ENCODE results near the gene PPP1R13B. TPM values are rescaled to one million over a fixed set of nuclear protein-coding genes. Genes with fewer than 3 reads are reported as not detected.

The PPP1R13B gene
- total RNA-seq, 1 donor from 2014 or later: 107 TPM

DNA sequence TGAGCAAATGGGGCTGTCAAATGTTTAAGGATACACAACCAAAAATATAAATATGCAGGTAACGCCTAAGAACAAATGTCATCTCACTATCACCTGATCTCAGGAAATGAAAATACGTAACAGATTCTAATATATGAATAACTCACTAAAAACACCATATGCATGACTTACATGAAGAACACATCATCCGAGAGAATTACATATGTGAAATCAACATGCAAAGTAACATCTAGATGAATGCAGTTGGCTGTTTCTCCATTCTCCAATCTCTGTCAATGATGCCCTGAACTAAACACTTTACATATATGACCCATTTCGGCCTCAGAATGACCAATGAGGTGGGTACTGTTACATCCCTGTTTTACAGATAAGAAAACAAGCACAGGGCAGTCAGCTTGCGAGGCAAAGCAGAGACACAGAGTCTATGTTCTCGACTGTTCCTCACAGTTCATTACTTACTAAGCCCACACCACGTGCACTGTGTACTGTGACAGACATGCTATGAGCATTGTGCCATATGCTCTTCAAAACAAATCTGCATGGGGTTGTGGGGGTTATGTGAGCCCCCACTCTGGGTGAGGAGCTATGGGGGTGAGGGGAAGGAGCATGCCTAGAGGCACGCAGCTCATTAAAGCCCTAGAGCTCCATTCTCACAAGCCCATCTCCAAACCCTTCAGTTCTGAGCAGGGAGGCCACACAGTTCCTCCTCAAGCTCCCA, 89.2 kb downstream of the PPP1R13B start:
- ATAC-seq (peak; percentile 15), DNase-seq (no peak)
- intact Hi-C loops (cut with micrococcal nuclease): no loop called here

DNA sequence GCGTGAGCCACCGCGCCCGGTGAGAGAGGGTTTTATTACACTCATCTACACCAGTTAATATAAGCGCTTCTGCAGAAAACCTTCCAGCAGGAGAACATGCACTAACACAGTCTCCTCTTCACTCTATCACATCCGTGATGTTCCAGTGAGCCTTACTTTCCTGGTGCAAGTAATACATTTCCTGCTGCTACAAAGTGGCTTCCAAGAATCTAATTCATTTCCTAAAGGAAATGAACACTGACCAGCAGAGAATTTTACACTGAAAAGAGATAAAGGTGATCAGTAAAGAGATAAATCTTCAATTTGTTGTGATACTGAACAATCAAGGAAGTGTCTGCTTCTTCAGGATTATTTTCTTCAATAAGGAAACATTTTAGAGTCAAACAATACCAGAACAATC, 92.3 kb downstream of the PPP1R13B start:
- ATAC-seq (no peak), DNase-seq (no peak)
- intact Hi-C loops (cut with micrococcal nuclease): no loop called here

- intact Hi-C loops (cut with micrococcal nuclease): no loop called here
These were observed 93.6 kb downstream of the PPP1R13B start for GRCh38 chr14:103753774-103754173.

DNA sequence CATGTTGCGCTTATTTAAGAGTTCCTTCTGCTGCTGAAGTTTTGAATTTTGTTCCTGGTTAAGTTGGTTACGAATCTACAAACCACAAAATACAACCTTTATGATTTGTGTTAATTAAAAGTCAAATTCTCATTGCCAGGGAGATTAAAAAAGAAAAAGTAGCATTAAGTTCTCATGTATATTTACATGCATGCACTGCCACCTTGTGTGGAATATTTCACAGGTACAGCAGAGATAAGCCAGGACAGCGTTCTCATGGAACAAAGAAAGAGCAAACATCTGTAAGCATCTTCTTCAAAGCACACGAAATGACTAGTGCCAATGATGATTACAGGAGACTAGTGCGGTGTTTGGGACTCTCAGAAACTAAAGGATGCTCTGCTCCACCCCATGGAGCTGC, 97.5 kb downstream of the PPP1R13B start:
- intact Hi-C loops (cut with micrococcal nuclease): no loop called here
- ATAC-seq (no peak), DNase-seq (no peak)

More at GRCh38 chr14:103753774-103754173, 93.6 kb downstream of the PPP1R13B start:
- ATAC-seq (no peak), DNase-seq (no peak)

DNA sequence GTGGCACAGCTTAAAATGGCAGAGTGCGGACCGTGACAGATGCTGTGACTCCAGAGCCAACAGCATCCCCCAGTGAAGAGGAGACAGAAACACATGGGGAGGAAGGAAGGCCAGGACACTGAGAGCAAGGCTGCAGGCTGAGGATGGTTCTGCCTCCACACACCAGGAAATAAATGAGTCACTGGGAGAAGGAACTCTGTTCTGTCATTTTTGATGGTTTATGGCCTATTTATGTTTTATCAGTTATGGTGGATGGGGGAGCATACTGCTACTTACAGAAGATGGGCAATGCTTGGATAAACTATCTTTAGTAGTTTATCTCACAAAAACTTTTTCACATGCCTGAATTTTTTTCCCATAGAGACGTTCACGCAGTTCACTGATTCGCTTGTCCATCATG, 97.9 kb downstream of the PPP1R13B start:
- ATAC-seq (no peak), DNase-seq (no peak)
- intact Hi-C loops (cut with micrococcal nuclease): no loop called here

GRCh38 chr14:103748534-103748857, 98.9 kb downstream of the PPP1R13B start:
- intact Hi-C loops (cut with micrococcal nuclease): no loop called here
- ATAC-seq (no peak), DNase-seq (no peak)

GRCh38 chr14:103746701-103747100, 100.7 kb downstream of the PPP1R13B start:
- intact Hi-C loops (cut with micrococcal nuclease): no loop called here
- ATAC-seq: no peak
- no peak for DNase-seq

DNA sequence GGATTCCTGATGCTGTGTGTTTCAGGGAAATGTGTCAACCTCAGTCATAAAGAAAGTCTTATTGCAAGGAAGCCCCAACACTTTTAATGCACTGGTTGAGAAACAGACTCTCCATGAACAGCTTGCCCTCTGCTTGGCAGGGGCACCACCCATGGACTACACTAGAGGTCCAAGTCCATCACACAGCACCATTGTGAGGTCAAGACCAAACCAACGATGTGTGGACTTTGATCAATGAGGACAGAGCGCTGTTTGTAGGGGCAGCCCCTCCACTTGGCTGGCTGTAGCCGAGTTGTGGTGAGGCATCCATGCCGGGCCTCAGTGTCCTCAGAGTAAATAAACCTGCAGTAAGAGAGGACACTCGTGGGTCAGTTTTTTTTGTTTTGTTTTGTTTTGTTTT, 102.0 kb downstream of the PPP1R13B start:
- no peak for DNase-seq
- intact Hi-C loops (cut with micrococcal nuclease): no loop called here
- no peak for ATAC-seq

DNA sequence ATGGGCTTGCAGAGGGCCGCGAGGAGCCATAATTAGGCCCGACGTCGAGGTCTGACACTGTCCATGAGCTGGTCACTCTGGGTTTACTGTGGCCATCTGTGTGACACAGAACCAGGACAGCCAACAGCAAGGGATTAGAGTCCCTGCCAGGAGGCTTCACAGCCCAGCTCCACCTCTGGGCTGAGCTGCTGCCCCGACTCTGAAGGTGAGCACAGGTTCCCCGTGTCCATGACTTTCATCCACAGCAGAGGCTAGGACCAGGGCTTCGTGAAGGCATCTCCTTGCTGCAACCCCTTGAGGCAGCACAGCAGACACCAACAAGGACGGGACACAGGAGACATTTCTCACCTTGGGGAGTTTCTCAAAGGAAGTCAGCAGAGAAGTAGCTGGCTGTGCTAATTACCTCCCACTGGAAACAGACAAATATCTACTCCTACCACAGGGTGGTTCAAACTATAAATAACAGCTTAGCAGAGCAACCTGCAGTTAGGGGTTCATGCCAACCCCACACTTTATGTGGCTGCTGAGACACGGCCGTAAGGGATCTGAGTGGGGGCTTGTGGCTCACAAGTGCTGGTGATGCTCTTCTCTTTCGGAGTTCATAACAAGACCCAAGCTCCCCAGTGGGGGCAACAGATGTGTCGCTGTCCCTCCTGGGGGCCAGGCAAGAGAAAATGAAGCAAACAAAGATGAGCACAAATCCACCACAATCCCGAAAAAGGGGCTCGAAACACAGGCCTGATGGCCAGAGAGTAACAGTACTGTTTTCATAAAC, 102.6 kb downstream of the PPP1R13B start:
- ATAC-seq (no peak), DNase-seq (no peak)
- intact Hi-C loops (cut with micrococcal nuclease): no loop called here

DNA sequence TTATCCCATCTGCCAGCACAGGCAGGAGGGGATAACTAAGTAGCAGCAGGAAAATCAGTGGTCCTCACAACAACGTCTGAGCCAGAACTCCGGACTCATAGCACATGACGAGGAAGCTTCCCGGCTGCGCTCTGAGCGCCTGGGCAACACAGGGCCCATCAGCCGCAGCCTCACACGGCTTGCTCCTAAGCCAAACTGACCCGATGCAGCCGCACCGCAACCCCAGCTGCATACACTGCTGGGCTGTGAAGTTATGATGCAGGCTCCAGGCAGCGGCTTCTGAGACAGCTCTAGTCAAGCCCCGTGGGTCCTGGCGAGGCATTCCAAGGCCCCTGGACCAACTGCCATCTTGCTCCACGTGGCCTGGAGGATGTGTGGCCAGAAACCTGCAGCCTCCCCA, 103.7 kb downstream of the PPP1R13B start:
- ATAC-seq (no peak), DNase-seq (no peak)
- intact Hi-C loops (cut with micrococcal nuclease): no loop called here

GRCh38 chr14:103742499-103743255, 104.7 kb downstream of the PPP1R13B start:
- ATAC-seq (no peak), DNase-seq (no peak)
- intact Hi-C loops (cut with micrococcal nuclease): no loop called here

- intact Hi-C loops (cut with micrococcal nuclease): no loop called here
- no peak for DNase-seq
- no peak for ATAC-seq
These were observed 105.5 kb downstream of the PPP1R13B start for GRCh38 chr14:103741876-103742275.

DNA sequence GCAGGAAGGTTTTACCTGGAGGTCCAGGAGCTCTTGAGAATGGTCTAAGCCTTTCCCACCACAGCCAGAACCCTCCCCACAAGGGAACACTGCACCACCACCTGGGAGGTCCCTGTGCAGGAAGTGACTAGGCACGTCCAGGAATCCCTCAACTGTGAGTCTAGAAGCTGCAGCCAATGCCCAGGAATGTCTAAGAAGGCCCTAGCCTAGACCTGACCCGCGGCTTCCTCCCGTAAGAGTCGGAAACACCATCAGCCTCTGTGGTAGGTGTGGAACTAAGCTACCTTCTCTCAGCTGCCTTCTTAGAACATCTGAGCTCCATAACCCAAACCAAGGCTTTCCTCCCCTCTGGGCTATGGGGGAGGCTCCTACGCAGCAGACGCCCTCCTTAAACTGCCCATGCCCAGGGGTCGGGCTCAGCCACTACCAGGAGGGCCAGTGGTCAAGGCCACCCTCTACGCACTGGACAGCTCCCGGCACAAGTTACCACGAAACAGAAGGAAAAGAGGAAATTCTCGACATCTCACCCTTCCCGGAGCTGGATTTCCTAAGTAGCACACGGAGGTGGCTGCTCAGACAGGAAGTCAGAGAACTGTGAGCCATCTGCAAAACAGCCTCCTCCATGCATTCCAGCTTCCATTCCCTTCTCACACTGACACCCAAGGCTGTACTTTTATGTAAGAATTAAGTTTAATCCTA, 106.2 kb downstream of the PPP1R13B start:
- intact Hi-C loops (cut with micrococcal nuclease): no loop called here
- ATAC-seq: no peak
- no peak for DNase-seq

DNA sequence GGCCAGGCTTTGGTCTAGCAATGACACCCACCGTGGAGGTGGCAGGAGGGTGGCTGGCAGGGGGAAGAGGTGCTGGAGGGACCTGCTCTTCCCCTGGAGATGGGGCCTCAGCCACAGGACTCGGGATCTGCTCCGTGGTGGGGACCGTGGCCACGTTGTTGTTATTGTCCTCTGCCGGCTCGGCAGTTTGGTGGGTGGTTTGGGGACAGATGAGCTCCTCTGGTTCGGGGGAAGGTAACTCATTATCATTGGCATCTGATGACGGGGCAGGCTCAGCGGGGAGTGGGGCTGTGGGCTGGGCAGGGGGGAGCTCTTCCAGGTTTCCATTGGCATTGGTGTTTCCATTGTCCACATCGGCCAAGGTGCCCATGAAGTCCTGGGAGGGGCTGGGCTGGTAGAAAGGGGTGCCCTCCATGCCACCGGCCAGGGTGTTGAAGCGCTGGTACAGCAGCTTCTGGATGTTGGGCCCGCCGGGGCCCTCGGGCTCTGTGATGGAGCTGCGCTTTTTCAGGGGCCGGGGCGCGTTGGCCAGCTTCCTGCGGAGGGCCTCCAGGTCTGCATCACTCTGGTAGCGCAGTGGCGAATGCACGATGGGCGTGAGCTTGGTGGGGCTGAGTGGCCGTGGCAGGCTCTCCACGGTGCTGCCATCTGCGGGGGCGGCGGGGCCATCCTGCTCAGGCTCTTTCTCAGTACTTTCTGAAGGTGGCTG, 107.4 kb downstream of the PPP1R13B start:
- DNase-seq (no peak), ATAC-seq (no peak)
- intact Hi-C loops (cut with micrococcal nuclease): no loop called here

- ATAC-seq (no peak), DNase-seq (no peak)
- intact Hi-C loops (cut with micrococcal nuclease): no loop called here
These were observed 107.9 kb downstream of the PPP1R13B start for GRCh38 chr14:103739466-103739792.

- intact Hi-C loops (cut with micrococcal nuclease): no loop called here
- ATAC-seq (no peak), DNase-seq (no peak)
These were observed 108.5 kb downstream of the PPP1R13B start for GRCh38 chr14:103738701-103739451.

- DNase-seq (no peak), ATAC-seq (no peak)
- intact Hi-C loops (cut with micrococcal nuclease): no loop called here
These were observed 109.2 kb downstream of the PPP1R13B start for GRCh38 chr14:103738166-103738565.

GRCh38 chr14:103737432-103738045, 109.8 kb downstream of the PPP1R13B start:
- intact Hi-C loops (cut with micrococcal nuclease): no loop called here
- ATAC-seq (no peak), DNase-seq (no peak)
